Stimulated activated CD8-positive, alpha-beta memory T cell treated with anti-CD3 and anti-CD28 coated beads, Interleukin-15, amount 100 ng/mL, for 1 hour (primary cell): ENCODE data around the gene ADAT3.

Experiments
- DNase-seq: peaks from one replicate; pipeline ENCODE4 v3.0.0-alpha.2; 2020; ENCODE audit warnings: low read depth

The ADAT3 gene

DNA sequence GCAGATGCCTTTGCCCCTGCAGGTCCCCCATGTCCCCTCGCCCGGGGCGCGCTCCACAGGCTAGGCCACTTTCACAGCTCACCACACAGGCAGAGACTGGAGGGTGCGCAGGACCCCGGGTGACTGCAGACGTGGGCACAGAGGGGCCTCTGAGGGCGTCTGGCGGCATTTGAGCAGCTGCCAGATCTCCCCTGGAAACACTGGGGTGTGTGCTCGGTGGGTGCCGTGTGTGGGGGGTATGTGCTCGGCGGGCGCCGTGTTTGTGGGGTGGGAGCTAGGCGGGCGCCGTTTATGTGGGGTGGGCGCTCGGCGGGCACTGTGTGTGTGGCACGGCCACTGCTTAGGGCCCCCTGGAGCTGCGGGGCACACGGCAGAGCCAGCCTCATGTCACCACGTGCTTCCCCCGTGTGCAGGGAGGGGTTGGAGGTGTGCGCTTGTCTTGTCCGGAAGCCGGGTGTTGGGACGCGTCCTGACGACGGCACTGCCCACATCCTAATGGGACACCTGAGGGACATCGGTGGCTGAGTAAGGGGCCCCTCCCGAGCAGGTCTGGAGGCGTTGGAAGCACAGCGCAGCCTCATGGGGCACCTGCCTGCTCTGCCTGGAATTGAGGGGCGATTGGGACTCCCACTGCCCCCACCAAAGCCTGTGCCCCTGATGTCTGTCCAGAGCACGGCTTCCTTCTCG is 52.5 kb downstream of the ADAT3 start:
- no peak for DNase-seq

DNA sequence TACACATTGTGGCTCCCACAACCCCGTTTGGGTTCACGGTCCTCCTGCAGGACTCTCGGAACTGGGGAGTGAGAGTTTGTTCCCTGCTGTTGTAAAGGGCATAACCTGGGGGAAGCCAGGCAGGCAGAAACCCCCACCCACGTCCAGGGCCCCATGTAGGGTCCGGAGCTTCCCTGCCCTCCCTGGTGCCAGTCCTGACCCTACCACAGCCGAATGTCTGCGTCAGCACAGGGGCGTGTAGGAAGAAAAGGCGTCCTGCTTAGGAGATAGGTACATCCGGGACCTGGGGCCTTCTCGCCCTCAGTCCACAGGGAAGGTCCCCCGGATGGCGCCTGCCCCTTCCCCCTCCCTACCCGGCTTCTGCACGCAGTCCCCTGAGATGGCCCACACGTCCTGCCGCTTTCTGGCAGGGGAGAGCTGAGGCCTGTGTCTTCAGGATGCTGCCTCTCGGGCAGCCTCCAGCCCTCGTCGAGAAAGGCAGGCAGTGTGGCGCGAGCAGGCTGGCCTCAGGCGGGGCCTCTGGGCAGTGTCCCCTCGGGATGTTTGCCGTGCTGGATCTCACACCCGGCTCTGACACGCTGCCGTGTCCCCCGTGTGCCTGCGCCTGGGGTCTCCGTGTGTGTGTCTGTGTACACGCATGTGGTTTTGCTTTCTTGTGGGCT is 54.9 kb downstream of the ADAT3 start:
- DNase-seq: no peak

- no peak for DNase-seq
These were observed 56.0 kb downstream of the ADAT3 start for GRCh38 chr19:1961000-1961883.

GRCh38 chr19:1962674-1963073 is 57.5 kb downstream of the ADAT3 start:
- no peak for DNase-seq
